Neural progenitor cell (in vitro differentiated cells): ENCODE results near the gene TBXAS1.

Experiments
- EZH2 ChIP-seq: fragments of 200-600 bp; sonication (generic); IDR thresholded peaks from 2 replicates; pipeline ENCODE4 v1.6.1; 2017; ENCODE audit warnings: antibody characterized with exemption, mild to moderate bottlenecking, moderate library complexity
- TF ChIP-seq, protein P1 (sequence below): fragments of 200-600 bp; sonication (generic); IDR thresholded peaks from 2 replicates; pipeline ENCODE4 v1.5.1; 2017; ENCODE audit warnings: antibody characterized with exemption, mild to moderate bottlenecking

DNA sequence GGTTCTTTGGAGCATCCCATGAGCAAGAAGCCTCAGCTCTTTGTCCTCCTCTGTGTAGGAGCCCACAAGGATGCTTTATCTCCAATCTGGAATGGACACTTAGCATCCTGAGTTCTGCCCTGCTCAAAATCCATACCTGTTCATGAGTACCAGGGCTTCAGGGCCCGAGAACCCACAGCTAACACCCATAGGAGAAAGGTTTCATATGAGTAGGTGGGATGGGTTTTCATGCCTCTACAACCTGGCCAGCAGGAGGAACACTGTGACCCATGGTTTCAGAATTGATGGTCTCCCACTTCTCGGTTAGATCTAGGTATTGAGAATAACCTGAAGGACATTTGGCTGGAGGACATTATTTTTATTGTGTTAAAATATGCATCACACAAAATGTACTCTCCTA, 57.8 kb downstream of the TBXAS1 start:
- TF ChIP-seq, protein P1, sequence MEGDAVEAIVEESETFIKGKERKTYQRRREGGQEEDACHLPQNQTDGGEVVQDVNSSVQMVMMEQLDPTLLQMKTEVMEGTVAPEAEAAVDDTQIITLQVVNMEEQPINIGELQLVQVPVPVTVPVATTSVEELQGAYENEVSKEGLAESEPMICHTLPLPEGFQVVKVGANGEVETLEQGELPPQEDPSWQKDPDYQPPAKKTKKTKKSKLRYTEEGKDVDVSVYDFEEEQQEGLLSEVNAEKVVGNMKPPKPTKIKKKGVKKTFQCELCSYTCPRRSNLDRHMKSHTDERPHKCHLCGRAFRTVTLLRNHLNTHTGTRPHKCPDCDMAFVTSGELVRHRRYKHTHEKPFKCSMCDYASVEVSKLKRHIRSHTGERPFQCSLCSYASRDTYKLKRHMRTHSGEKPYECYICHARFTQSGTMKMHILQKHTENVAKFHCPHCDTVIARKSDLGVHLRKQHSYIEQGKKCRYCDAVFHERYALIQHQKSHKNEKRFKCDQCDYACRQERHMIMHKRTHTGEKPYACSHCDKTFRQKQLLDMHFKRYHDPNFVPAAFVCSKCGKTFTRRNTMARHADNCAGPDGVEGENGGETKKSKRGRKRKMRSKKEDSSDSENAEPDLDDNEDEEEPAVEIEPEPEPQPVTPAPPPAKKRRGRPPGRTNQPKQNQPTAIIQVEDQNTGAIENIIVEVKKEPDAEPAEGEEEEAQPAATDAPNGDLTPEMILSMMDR = no peak
- no peak for TF ChIP-seq EZH2
